AG04450 (cell line): ENCODE data around the gene SPARC. TPM values are rescaled to one million over a fixed set of nuclear protein-coding genes. Genes with fewer than 3 reads are reported as not detected.
A peak's percentile ranks its signal among the peaks of the same experiment; 100 is the strongest.

Experiments used
- CTCF ChIA-PET: fragments of 300-600, 350-600 bp; formaldehyde crosslinking; extraction: SDS; loops from one replicate; lab custom pipeline; 2022; ENCODE audit warnings: antibody characterized with exemption, inconsistent platforms; lab: Charles Lee
- POLR2A ChIA-PET: fragments of 350-600 bp; formaldehyde crosslinking; extraction: SDS; loops from one replicate; lab custom pipeline; 2021; ENCODE audit warnings: antibody characterized with exemption, inconsistent platforms; lab: Yijun Ruan, JAX
- DNase-seq: peaks from one replicate; pipeline ENCODE4 v3.0.0-alpha.2; 2011; ENCODE audit warnings: low read depth, low spot score
- H3K27ac ChIP-seq: one replicate; pipeline ENCODE4 v1.5.1; 2012; ENCODE audit warnings: low read depth, low read length, control low read depth
- H3K27me3 ChIP-seq: one replicate; pipeline ENCODE4 v1.6.0; 2012; ENCODE audit warnings: low read length; ENCODE audit not compliant: control insufficient read depth, insufficient read depth
- H3K4me3 ChIP-seq: 2 replicates; pipeline ENCODE4 v1.5.1; 2011; ENCODE audit warnings: mild to moderate bottlenecking, low read depth, low read length, control low read depth
- H3K9me3 ChIP-seq: 2 replicates; pipeline ENCODE4 v1.5.1; 2012; ENCODE audit warnings: low read length; ENCODE audit not compliant: control insufficient read depth, insufficient read depth
- CTCF ChIP-seq: IDR thresholded peaks from 2 replicates; pipeline ENCODE4 v1.5.1; 2011; ENCODE audit warnings: low read depth, low read length, control low read depth, inconsistent platforms
- polyA plus RNA-seq: library from polyadenylated mRNA; depleted of rRNA; stranded (reverse); fragments of >200 nt; gene quantifications from 2 replicates; pipeline ENCODE4 v1.2.3, GENCODE V29; 2011

The SPARC gene
- polyA plus RNA-seq, 1 experiment = 5,773 TPM

GRCh38 chr5:151665613-151666012 is 21.1 kb downstream of the SPARC start:
- no peak for DNase-seq
- CTCF ChIA-PET = interaction anchor here (0.9 to 3.7 kb wide), 10 partner anchors 9 to 84 kb away, joined by 3 to 15 read pairs (median 4); no protein-coding TSS in a partner anchor
- TF ChIP-seq CTCF = no peak
- H3K4me3 ChIP-seq = no peak overlapping the region
- H3K27me3 ChIP-seq = no peaks in the 10 kb centered on the region
- no peaks in the 10 kb centered on the region for H3K9me3 ChIP-seq
- peak overlapping the region; percentile 92 for H3K27ac ChIP-seq
- POLR2A ChIA-PET = interaction anchor here (0.7 to 5.2 kb wide), 6 partner anchors 10 to 75 kb away, joined by 3 to 40 read pairs (median 18); partner anchors contain the start of gene SPARC

DNA sequence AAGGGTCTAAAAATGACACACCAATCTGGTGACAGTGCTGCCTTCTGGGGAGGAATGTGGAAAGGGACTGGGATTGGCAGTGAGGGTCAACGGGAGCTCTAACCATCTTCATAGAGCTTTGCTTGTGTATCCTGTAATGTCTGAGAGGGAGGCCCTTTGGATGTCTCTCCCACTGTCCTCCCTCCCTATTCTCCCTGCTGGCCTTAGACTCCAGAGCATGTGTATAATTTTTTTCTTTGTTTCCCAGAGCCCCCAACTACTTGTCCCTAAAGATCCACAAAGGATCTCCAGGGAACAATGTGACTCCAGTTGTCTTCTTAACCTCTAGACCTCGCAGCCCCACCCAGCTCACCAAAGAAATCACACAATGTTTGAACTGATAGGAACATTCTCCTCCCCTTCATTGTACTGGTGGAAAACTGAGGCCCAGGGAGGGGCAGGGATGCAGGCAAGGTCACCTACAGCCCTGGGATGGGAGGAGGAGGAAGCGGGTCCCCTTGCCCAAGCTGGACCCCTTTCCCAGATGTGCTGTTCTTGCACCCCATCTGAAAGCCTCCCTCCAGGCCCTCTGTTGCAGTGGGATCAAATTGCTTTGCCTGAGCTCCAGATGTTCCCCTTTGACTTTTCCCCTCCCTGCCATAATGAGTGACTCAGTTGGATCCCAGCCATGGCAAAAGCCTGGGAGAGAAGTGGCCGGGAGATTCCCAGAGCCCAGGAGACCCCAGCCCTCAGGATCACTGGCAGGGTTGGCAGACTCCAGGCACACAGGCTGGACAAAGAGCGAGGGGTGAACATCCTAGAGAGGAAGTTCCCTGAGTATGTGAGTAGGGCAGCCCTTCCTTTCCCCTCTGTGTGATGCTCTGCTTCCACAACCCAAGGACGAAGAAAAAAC is 21.8 kb downstream of the SPARC start:
- Histone ChIP-seq H3K27me3 (no peaks in the 10 kb centered on the region), H3K9me3 (no peaks in the 10 kb centered on the region), H3K27ac (peak overlapping the region; percentile 92), H3K4me3 (no peak overlapping the region)
- no peak for TF ChIP-seq CTCF
- DNase-seq = no peak
- CTCF ChIA-PET = interaction anchor here (0.9 to 3.7 kb wide), 10 partner anchors 10 to 106 kb away, joined by 3 to 15 read pairs (median 4); no protein-coding TSS in a partner anchor
- POLR2A ChIA-PET = interaction anchor here (0.7 to 5.2 kb wide), 6 partner anchors 11 to 75 kb away, joined by 3 to 40 read pairs (median 18); partner anchors contain the start of gene SPARC

GRCh38 chr5:151663617-151664293 is 23.0 kb downstream of the SPARC start:
- no peak for TF ChIP-seq CTCF
- CTCF ChIA-PET = interaction anchor here (0.5 to 3.7 kb wide), 4 partner anchors 12 to 79 kb away, joined by 3 to 15 read pairs (median 5); no protein-coding TSS in a partner anchor
- Histone ChIP-seq H3K27ac (peak overlapping the region; percentile 92), H3K9me3 (no peaks in the 10 kb centered on the region), H3K27me3 (no peaks in the 10 kb centered on the region), H3K4me3 (no peak overlapping the region)
- no peak for DNase-seq
- POLR2A ChIA-PET = interaction anchor here (2.7 to 5.2 kb wide), 3 partner anchors 12 to 77 kb away, joined by 18 to 40 read pairs (median 39); no protein-coding TSS in a partner anchor

DNA sequence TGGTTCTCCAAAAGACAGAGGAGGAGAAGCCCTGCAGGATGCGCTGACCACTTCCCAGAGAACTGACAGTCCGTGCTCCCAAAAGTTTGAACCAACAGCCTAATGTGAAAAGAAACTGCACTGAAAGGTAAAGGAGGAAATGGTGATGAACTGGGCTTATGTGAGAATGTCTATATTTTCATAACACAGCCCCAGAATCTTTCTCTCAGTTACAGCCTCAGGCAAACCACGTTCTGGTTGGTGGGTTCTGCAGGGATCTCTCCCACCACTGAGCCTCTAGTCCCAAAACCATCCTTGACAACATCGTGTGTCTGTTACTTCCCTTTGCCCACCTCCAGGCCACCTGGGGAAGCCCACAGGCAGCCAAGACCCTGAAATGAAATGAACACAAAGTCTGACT is 23.9 kb downstream of the SPARC start:
- no peak for TF ChIP-seq CTCF
- no peak for DNase-seq
- H3K9me3 ChIP-seq = no peaks in the 10 kb centered on the region
- H3K27ac ChIP-seq = peak overlapping the region; percentile 92
- no peak overlapping the region for H3K4me3 ChIP-seq
- ChIA-PET CTCF (interaction anchor here (1.2 to 3.7 kb wide), 2 partner anchors 11 to 56 kb away, joined by 5 to 15 read pairs; no protein-coding TSS in a partner anchor), POLR2A (interaction anchor here (2.6 to 5.2 kb wide), 3 partner anchors 17 to 78 kb away, joined by 7 to 40 read pairs (median 39); no protein-coding TSS in a partner anchor)
- H3K27me3 ChIP-seq = no peaks in the 10 kb centered on the region
